GM12891 (cell line): Measurements from ENCODE around the gene CD300LG.

Experiments used
- POLR2A ChIP-seq: IDR thresholded peaks from 2 replicates; pipeline ENCODE4 v1.6.1; 2011; ENCODE audit warnings: low read depth, low read length, control low read depth
- POLR2AphosphoS5 ChIP-seq: IDR thresholded peaks from 2 replicates; pipeline ENCODE4 v1.6.1; 2011; ENCODE audit warnings: low read depth, low read length, control low read depth
- SPI1 ChIP-seq: IDR thresholded peaks from 2 replicates; pipeline ENCODE4 v1.6.1; 2011; ENCODE audit warnings: low read depth, low read length, control low read depth
- TAF1 ChIP-seq: IDR thresholded peaks from 2 replicates; pipeline ENCODE4 v1.6.1; 2011; ENCODE audit warnings: low read depth, low read length, control low read depth

DNA sequence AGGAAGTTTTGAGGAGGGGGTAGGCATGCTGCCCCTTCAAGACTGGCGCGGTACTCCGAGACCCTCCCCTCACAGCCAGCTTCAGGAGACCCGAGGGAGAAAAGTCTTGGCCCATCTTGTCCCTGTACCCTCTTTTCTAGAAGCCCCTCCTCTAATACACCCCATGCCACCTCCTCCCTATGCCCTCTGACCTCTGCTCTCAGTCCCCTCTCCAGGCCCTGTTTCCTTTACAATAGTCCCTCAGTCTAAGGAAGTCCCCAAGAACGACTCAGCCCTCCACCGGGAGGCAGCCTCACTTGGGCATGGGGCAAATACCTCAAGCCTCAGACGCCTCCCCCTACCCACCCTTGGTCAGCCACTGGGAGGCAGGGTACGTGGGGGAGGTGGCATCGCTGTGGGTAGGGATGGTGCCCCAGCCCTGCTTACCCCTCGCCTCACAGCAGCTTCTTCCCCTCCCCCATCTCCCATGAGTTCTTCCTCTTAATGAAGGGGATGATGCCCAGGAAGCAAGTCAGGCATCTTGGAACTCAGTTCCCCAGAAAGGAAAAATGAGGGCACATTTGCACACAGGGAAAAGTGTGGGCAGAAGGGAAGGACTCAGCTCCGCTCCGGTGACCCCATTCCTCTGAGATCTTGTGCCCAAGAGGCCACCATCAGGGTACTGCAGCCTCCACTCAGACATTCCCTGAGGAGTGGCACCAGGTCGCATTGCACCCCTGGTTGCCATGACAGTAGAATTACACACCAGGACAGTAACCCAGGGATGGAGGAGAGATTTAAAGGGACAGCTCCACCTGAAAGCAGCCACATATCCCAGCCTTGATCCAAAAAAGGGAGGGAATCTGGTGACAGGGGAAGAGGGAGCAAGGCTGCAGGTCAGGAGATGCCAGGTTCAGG, 54.1 kb downstream of the CD300LG start:
- TF ChIP-seq POLR2A (no peak), POLR2AphosphoS5 (no peak), SPI1 (no peak), TAF1 (no peak)
